Mesenchymal stem cell (in vitro differentiated cells and primary cell): ENCODE results near the gene INO80C.
"Not testable (repeated sequence)": the region's sequence is repeated elsewhere in the genome, so short reads cannot be mapped to it uniquely, and the experiment has no call there.

Experiments used
- DNase-seq: peaks from one replicate; pipeline ENCODE4 v3.0.0-alpha.2; 2013
- H2AFZ ChIP-seq: one replicate; pipeline ENCODE4 v1.6.1; 2013; ENCODE audit warnings: low read depth, mild to moderate bottlenecking, control low read depth, inconsistent platforms, low read length, moderate library complexity
- H2AK5ac ChIP-seq: 2 replicates; pipeline ENCODE4 v1.6.1; 2013; ENCODE audit warnings: low read length, moderate library complexity, mild to moderate bottlenecking, inconsistent platforms; ENCODE audit not compliant: severe bottlenecking
- H2BK120ac ChIP-seq: one replicate; pipeline ENCODE4 v1.6.1; 2013; ENCODE audit warnings: low read depth, mild to moderate bottlenecking, inconsistent platforms, low read length, moderate library complexity
- H2BK12ac ChIP-seq, 2 experiments: one replicate each; pipeline ENCODE4 v1.6.1; 2013; ENCODE audit warnings: inconsistent platforms in 2 of 2, low read length in 2 of 2, mild to moderate bottlenecking in 2 of 2, moderate library complexity in 2 of 2, control low read depth in 1 of 2
- H2BK15ac ChIP-seq: one replicate; pipeline ENCODE4 v1.6.1; 2013; ENCODE audit warnings: mild to moderate bottlenecking, low read depth, inconsistent platforms; ENCODE audit not compliant: poor library complexity, severe bottlenecking
- H2BK5ac ChIP-seq: 2 replicates; pipeline ENCODE4 v1.6.1; 2013; ENCODE audit warnings: low read depth, mild to moderate bottlenecking, low read length, control low read depth, inconsistent platforms; ENCODE audit not compliant: poor library complexity, severe bottlenecking
- H3K14ac ChIP-seq, 2 experiments: one replicate each; pipeline ENCODE4 v1.6.1; 2013; ENCODE audit warnings: inconsistent platforms in 2 of 2, low read length in 2 of 2, control low read depth in 1 of 2, mild to moderate bottlenecking in 1 of 2, moderate library complexity in 1 of 2
- H3K18ac ChIP-seq, 2 experiments: one replicate each; pipeline ENCODE4 v1.6.1; 2013; ENCODE audit warnings: inconsistent platforms in 2 of 2, low read length in 2 of 2, control low read depth in 1 of 2, low read depth in 1 of 2, mild to moderate bottlenecking in 1 of 2
- H3K23ac ChIP-seq, 2 experiments: one replicate each; pipeline ENCODE4 v1.6.1; 2013; ENCODE audit warnings: inconsistent platforms in 2 of 2, low read length in 2 of 2, mild to moderate bottlenecking in 2 of 2, moderate library complexity in 2 of 2, control low read depth in 1 of 2
- H3K27ac ChIP-seq: 2 replicates; pipeline ENCODE4 v1.5.1; 2013; ENCODE audit warnings: mild to moderate bottlenecking, moderate library complexity, low read length, control low read depth, inconsistent platforms; ENCODE audit not compliant: poor library complexity, severe bottlenecking
- H3K27me3 ChIP-seq, 2 experiments: 2 replicates each; pipeline versions ENCODE4 v1.6.1 to v1.7.0; 2013; ENCODE audit warnings: low read length in 2 of 2, mild to moderate bottlenecking in 2 of 2, moderate library complexity in 2 of 2, control low read depth in 1 of 2, inconsistent platforms in 1 of 2; ENCODE audit not compliant: control insufficient read depth in 1 of 2, insufficient read depth in 1 of 2
- H3K36me3 ChIP-seq, 2 experiments: 2 replicates each; pipeline versions ENCODE4 v1.6.1 to v1.7.0; 2013; ENCODE audit warnings: low read length in 2 of 2, control low read depth in 1 of 2, inconsistent platforms in 1 of 2, low read depth in 1 of 2, mild to moderate bottlenecking in 1 of 2; ENCODE audit not compliant: insufficient read depth in 2 of 2, control insufficient read depth in 1 of 2
- H3K4ac ChIP-seq, 2 experiments: one replicate each; pipeline ENCODE4 v1.6.1; 2013; ENCODE audit warnings: inconsistent platforms in 2 of 2, low read length in 2 of 2, mild to moderate bottlenecking in 2 of 2, moderate library complexity in 2 of 2, control low read depth in 1 of 2, low read depth in 1 of 2
- H3K4me1 ChIP-seq: 2 replicates; pipeline ENCODE4 v1.6.1; 2013; ENCODE audit warnings: low read depth, low read length, control low read depth; ENCODE audit not compliant: control insufficient read depth, insufficient read depth
- H3K4me2 ChIP-seq: 2 replicates; pipeline ENCODE4 v1.6.1; 2013; ENCODE audit warnings: low read length, mild to moderate bottlenecking, inconsistent platforms; ENCODE audit not compliant: poor library complexity, severe bottlenecking
- H3K4me3 ChIP-seq, 2 experiments: 2 replicates each; pipeline versions ENCODE4 v1.5.1 to v1.7.0; 2013; ENCODE audit warnings: low read length in 2 of 2, mild to moderate bottlenecking in 2 of 2, control low read depth in 1 of 2, low read depth in 1 of 2; ENCODE audit not compliant: insufficient read depth in 1 of 2
- H3K79me1 ChIP-seq: replicated peaks from 2 replicates; pipeline ENCODE4 v1.6.1; 2013; ENCODE audit warnings: mild to moderate bottlenecking, control low read depth, low read length, inconsistent platforms; ENCODE audit not compliant: poor library complexity, severe bottlenecking
- H3K9ac ChIP-seq: 2 replicates; pipeline ENCODE4 v1.7.0; 2013; ENCODE audit warnings: mild to moderate bottlenecking, low read length, moderate library complexity
- H3K9me3 ChIP-seq: 2 replicates; pipeline ENCODE4 v1.7.0; 2013; ENCODE audit warnings: mild to moderate bottlenecking, low read length; ENCODE audit not compliant: control insufficient read depth
- H4K8ac ChIP-seq: one replicate; pipeline ENCODE4 v1.6.1; 2013; ENCODE audit warnings: inconsistent platforms, mild to moderate bottlenecking, low read length, moderate library complexity
- H4K91ac ChIP-seq: one replicate; pipeline ENCODE4 v1.6.1; 2013; ENCODE audit warnings: mild to moderate bottlenecking, low read length, inconsistent platforms
- WGBS: methylation state at CpG from one replicate; pipeline ENCODE4 v1.1.7; 2013; ENCODE audit warnings: mixed read lengths; 5-methylcytosine and 5-hydroxymethylcytosine counted together

INO80C gene

GRCh38 chr18:35487525-35487924 lies 10.2 kb downstream of the INO80C start:
- not testable (repeated sequence) for H2BK12ac ChIP-seq, DNase-seq, H4K91ac ChIP-seq, H3K14ac ChIP-seq, H2BK5ac ChIP-seq, H2BK15ac ChIP-seq, H3K4ac ChIP-seq, H3K36me3 ChIP-seq, H3K23ac ChIP-seq, H3K27me3 ChIP-seq, H3K4me3 ChIP-seq, H3K9ac ChIP-seq, H3K18ac ChIP-seq, H4K8ac ChIP-seq, H2BK120ac ChIP-seq, H3K27ac ChIP-seq, H2AK5ac ChIP-seq, H2AFZ ChIP-seq, H3K9me3 ChIP-seq, H3K4me2 ChIP-seq
- Histone ChIP-seq H3K4me1 (peaks cover 20% of the 10 kb centered on the region), H3K79me1 (peaks cover 29% of the 10 kb centered on the region)
- 100% methylated on average over 4 of the region's 4 CpGs for WGBS

DNA sequence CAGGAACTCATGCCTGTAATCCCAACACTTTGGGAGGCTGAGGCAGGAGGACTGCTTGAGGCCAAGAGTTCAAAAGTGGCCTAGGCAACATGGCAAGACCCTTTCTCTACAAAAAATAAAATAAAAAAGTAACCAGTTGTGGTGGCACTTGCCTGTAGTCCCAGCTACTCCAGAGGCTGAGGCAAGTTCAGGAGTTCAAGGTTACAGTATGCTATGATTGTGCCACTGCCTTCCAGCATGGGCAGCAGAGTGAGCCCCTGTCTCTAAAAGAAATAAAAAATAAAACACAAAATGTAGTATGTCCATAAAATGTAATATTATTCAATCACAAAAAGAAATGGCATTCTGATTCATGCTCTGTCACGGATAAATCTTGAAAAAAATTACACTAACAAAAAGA lies 11.9 kb downstream of the INO80C start:
- Histone ChIP-seq H3K9me3 (no peaks in the 10 kb centered on the region), H3K18ac (no peak overlapping the region), H3K4ac (no peak overlapping the region), H2AK5ac (no peak overlapping the region), H2BK12ac (no peak overlapping the region), H3K9ac (no peak overlapping the region), H3K23ac (no peak overlapping the region), H2BK15ac (no peak overlapping the region), H2AFZ (no peak overlapping the region), H3K14ac (no peak overlapping the region), H4K8ac (no peak overlapping the region), H2BK5ac (no peak overlapping the region), H3K4me1 (peaks cover 15% of the 10 kb centered on the region), H2BK120ac (no peak overlapping the region), H3K27me3 (no peaks in the 10 kb centered on the region), H4K91ac (no peak overlapping the region), H3K36me3 (peaks cover 0 to 3% of the 10 kb centered on the region in 2 experiments), H3K4me3 (no peak overlapping the region), H3K4me2 (no peak overlapping the region), H3K79me1 (peaks cover 29% of the 10 kb centered on the region), H3K27ac (no peak overlapping the region)
- no peak for DNase-seq
- 100% methylated on average over 1 of the region's 1 CpG for WGBS

DNA sequence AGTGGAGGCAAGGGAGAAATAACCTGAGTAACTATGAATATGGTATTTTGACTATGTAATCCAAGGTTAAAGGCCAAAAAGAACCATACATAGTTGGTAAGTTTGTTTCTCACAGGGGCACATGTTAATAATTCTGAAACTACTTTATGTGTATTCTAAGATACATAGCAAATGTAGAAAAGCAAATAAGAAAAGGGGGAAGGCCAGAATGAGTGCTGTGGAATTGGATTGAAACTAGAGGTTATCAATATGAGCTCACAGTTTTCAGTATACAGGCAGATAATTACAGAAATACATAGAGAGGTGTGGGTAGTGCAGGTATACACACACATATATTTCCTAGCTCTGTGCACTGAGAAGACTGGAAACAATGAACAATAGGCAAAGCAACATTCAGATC lies 13.7 kb downstream of the INO80C start:
- Histone ChIP-seq H3K36me3 (peaks cover 0 to 3% of the 10 kb centered on the region in 2 experiments), H3K4me3 (no peak overlapping the region), H4K91ac (no peak overlapping the region), H3K79me1 (peaks cover 27% of the 10 kb centered on the region), H2BK5ac (no peak overlapping the region), H4K8ac (no peak overlapping the region), H2AK5ac (no peak overlapping the region), H3K23ac (no peak overlapping the region), H3K4ac (no peak overlapping the region), H2BK12ac (no peak overlapping the region), H2BK15ac (no peak overlapping the region), H3K9me3 (no peaks in the 10 kb centered on the region), H3K18ac (no peak overlapping the region), H3K4me2 (no peak overlapping the region), H2AFZ (no peak overlapping the region), H3K14ac (no peak overlapping the region), H3K9ac (no peak overlapping the region), H3K27ac (no peak overlapping the region), H3K4me1 (peaks cover 12% of the 10 kb centered on the region), H3K27me3 (no peaks in the 10 kb centered on the region), H2BK120ac (no peak overlapping the region)
- DNase-seq: no peak

DNA sequence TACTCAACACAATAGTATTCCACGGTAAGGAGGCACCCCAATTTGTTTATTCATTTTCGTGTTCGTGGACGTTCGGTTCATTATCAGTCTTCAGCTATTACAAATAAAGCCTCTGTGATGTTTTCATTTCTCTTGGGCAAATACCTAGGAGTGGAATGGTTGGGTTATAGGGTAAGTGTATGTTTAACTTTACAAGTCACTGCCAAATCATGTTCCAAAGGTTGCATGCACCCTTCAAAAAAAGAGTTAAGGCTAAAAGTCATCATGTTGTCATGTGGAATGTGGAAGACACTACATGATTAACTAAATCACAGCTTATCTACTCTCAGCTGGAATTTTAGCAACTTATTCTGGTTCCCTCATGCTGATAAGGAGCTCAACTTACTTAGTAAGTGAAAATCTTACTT lies 15.8 kb downstream of the INO80C start:
- Histone ChIP-seq H3K9me3 (no peaks in the 10 kb centered on the region), H3K27me3 (no peaks in the 10 kb centered on the region), H2AFZ (no peak overlapping the region), H4K91ac (no peak overlapping the region), H2AK5ac (no peak overlapping the region), H3K36me3 (no peaks in the 10 kb centered on the region), H3K79me1 (peaks cover 22% of the 10 kb centered on the region), H3K27ac (peak overlapping the region; percentile 37), H2BK12ac (no peak overlapping the region), H2BK5ac (no peak overlapping the region), H3K14ac (no peak overlapping the region), H3K4me3 (no peak overlapping the region), H3K9ac (no peak overlapping the region), H3K18ac (no peak overlapping the region), H3K4me1 (peaks cover 16% of the 10 kb centered on the region), H3K23ac (no peak overlapping the region), H2BK15ac (no peak overlapping the region), H2BK120ac (no peak overlapping the region), H3K4ac (peak overlapping the region in 1 of 2 experiments; percentile 80), H4K8ac (no peak overlapping the region), H3K4me2 (peak overlapping the region; percentile 28)
- no peak for DNase-seq
- WGBS: 95% methylated on average over 5 of the region's 5 CpGs
